Chondrocyte (in vitro differentiated cells): ENCODE measurements around the gene TRAF3. TPM values are rescaled to one million over a fixed set of nuclear protein-coding genes. Genes with fewer than 3 reads are reported as not detected.

ENCODE experiments used
- DNase-seq: peaks from one replicate; pipeline ENCODE4 v3.0.0; 2021; ENCODE audit warnings: mixed read lengths, low spot score
- H3K27ac Mint-ChIP-seq: one replicate; pipeline ENCODE4 v1.8.0; 2021; ENCODE audit warnings: mild to moderate bottlenecking, moderate library complexity, mixed read lengths; ENCODE audit not compliant: unreplicated experiment
- H3K27me3 Mint-ChIP-seq: 2 replicates; pipeline ENCODE4 v1.8.0; 2021; ENCODE audit warnings: low read depth, mixed read lengths
- H3K36me3 Mint-ChIP-seq: 2 replicates; pipeline ENCODE4 v1.8.0; 2021; ENCODE audit warnings: low read depth, mixed read lengths
- H3K4me1 Mint-ChIP-seq: 2 replicates; pipeline ENCODE4 v1.8.0; 2021; ENCODE audit warnings: low read depth, mild to moderate bottlenecking, mixed read lengths
- H3K4me3 Mint-ChIP-seq: one replicate; pipeline ENCODE4 v1.8.0; 2021; ENCODE audit warnings: mild to moderate bottlenecking, moderate library complexity, mixed read lengths; ENCODE audit not compliant: unreplicated experiment
- H3K9me3 Mint-ChIP-seq: 2 replicates; pipeline ENCODE4 v1.8.0; 2021; ENCODE audit warnings: low read depth, mixed read lengths
- total RNA-seq: library from RNA; stranded (reverse); gene quantifications from 3 replicates; pipeline ENCODE4 v1.2.1, GENCODE V29; 2021
- TF ChIP-seq, protein P1 (sequence below): fragments of 200-600 bp; sonication (generic); IDR thresholded peaks from 2 replicates; pipeline ENCODE4 v1.5.0; 2021; ENCODE audit warnings: antibody characterized with exemption, mild to moderate bottlenecking, moderate library complexity

Gene TRAF3
- total RNA-seq, 1 donor from 2014 or later: 20.1 TPM

DNA sequence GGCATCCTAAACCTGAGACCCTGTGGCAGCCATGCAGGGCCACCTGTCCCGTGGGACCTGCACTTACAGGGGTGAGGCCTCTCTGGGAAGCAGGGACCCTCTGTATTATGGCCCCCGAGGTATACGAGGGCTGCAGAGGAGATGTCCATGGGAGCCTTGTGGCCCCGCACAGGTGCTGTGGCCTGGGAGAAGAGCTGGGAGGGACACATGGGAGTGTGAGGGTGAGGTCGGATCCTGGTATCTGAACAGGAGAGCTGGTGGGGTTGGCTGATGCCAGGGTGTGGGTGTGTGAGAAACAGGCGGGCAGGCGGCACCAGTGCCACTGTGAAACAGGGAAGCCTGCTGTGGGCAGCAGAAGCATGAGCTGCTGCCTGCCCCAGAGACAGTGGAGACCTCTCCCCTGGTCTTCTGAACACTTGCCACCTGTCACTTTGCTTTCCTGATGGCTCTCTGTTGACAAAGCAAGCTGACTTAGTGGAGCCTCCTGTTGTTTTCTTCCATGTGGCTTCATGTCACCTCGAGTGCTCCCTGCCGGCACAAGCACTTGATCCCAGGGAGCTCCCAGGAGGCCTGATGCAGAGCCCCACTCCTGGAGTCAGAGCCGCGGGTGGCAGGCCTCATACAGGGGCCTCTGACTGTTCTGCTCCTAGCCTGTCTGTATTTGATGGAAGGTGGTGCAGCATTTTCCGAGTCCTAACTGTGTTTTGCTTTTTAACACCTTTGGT lies 125.4 kb downstream of the TRAF3 start:
- Mint-ChIP-seq H3K27me3 (no peaks in the 10 kb centered on the region), H3K36me3 (peaks cover 22% of the 10 kb centered on the region), H3K27ac (no peak overlapping the region), H3K4me1 (no peaks in the 10 kb centered on the region), H3K9me3 (no peaks in the 10 kb centered on the region), H3K4me3 (no peak overlapping the region)
- TF ChIP-seq, protein P1, sequence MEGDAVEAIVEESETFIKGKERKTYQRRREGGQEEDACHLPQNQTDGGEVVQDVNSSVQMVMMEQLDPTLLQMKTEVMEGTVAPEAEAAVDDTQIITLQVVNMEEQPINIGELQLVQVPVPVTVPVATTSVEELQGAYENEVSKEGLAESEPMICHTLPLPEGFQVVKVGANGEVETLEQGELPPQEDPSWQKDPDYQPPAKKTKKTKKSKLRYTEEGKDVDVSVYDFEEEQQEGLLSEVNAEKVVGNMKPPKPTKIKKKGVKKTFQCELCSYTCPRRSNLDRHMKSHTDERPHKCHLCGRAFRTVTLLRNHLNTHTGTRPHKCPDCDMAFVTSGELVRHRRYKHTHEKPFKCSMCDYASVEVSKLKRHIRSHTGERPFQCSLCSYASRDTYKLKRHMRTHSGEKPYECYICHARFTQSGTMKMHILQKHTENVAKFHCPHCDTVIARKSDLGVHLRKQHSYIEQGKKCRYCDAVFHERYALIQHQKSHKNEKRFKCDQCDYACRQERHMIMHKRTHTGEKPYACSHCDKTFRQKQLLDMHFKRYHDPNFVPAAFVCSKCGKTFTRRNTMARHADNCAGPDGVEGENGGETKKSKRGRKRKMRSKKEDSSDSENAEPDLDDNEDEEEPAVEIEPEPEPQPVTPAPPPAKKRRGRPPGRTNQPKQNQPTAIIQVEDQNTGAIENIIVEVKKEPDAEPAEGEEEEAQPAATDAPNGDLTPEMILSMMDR: no peak
- DNase-seq: peak; percentile 69

DNA sequence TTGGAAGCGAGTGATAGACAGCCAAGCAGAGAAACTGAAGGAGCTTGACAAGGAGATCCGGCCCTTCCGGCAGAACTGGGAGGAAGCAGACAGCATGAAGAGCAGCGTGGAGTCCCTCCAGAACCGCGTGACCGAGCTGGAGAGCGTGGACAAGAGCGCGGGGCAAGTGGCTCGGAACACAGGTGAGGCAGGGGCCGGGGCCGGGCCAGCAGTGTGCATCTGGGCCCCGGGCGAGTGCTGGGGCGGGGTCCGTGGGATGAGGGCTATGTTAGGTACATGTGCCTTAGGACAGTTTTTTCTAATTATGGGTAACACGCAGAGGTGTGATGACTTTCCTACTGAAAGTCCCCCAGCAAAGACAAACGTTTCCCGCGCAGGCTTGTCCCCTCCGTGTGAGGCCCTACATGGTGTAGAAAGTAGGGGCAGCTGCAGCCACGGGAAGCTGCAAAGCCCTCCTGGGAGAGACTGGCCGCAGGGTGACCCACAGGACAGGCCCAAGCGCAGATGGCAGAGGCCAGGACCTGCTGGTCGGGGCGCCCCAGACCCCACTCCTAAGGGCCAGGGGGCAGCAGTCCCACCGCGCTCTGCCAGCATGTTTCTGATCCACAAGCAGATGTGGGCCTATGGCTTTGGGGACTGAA lies 126.1 kb downstream of the TRAF3 start:
- Mint-ChIP-seq H3K4me1 (no peaks in the 10 kb centered on the region), H3K27me3 (no peaks in the 10 kb centered on the region), H3K4me3 (no peak overlapping the region), H3K36me3 (peaks cover 21% of the 10 kb centered on the region), H3K27ac (no peak overlapping the region), H3K9me3 (no peaks in the 10 kb centered on the region)
- TF ChIP-seq, protein P1: no peak
- DNase-seq: peak; percentile 86

DNA sequence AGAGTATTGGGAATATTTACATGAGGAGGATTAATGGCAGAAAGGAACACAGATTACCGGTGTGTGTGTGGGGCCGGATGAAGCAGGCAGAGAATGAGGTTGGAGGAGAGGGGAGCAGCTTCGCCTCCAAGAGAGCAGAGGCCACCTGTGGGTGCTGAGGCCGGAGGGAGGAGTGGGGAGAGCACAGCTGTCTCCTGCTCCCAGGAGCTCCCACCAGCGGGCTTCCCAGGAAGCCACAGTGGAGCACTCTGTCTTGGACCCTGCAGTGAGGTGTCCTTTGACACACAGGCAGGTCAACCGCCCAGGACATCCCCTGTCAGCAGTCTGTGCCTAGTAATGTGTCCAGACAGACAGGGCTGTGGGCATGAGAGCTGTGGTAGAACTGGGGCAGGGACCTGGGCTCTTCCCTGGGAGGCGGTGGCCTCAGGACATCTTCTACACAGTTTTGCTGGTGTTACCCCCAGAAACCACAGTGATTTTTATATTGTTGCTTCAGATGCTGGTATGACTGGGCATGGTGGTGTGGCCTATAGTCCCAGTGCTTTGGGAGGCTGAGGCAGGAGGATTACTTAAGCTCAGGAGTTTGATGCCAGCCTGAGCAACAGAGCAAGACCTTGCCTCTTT lies 126.8 kb downstream of the TRAF3 start:
- H3K4me3 Mint-ChIP-seq: no peak overlapping the region
- H3K27me3 Mint-ChIP-seq: no peaks in the 10 kb centered on the region
- peak; percentile 72 for DNase-seq
- no peak overlapping the region for H3K27ac Mint-ChIP-seq
- H3K36me3 Mint-ChIP-seq: peaks cover 17% of the 10 kb centered on the region
- no peaks in the 10 kb centered on the region for H3K4me1 Mint-ChIP-seq
- TF ChIP-seq, protein P1: no peak
- no peaks in the 10 kb centered on the region for H3K9me3 Mint-ChIP-seq

DNA sequence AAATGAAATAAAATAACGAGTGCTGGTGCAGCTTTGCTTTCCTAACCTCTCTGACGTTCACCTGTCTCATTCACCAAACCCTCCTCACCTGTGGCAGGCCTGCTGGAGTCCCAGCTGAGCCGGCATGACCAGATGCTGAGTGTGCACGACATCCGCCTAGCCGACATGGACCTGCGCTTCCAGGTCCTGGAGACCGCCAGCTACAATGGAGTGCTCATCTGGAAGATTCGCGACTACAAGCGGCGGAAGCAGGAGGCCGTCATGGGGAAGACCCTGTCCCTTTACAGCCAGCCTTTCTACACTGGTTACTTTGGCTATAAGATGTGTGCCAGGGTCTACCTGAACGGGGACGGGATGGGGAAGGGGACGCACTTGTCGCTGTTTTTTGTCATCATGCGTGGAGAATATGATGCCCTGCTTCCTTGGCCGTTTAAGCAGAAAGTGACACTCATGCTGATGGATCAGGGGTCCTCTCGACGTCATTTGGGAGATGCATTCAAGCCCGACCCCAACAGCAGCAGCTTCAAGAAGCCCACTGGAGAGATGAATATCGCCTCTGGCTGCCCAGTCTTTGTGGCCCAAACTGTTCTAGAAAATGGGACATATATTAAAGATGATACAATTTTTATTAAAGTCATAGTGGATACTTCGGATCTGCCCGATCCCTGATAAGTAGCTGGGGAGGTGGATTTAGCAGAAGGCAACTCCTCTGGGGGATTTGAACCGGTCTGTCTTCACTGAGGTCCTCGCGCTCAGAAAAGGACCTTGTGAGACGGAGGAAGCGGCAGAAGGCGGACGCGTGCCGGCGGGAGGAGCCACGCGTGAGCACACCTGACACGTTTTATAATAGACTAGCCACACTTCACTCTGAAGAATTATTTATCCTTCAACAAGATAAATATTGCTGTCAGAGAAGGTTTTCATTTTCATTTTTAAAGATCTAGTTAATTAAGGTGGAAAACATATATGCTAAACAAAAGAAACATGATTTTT lies 128.2 kb downstream of the TRAF3 start:
- H3K36me3 Mint-ChIP-seq: peaks cover 13% of the 10 kb centered on the region
- H3K27me3 Mint-ChIP-seq: no peaks in the 10 kb centered on the region
- no peak overlapping the region for H3K4me3 Mint-ChIP-seq
- TF ChIP-seq, protein P1: no peak
- no peak overlapping the region for H3K27ac Mint-ChIP-seq
- no peaks in the 10 kb centered on the region for H3K9me3 Mint-ChIP-seq
- DNase-seq: peak; percentile 75
- H3K4me1 Mint-ChIP-seq: no peaks in the 10 kb centered on the region
